ENCODE data around the gene RASGRF2. TPM values are rescaled to one million over a fixed set of nuclear protein-coding genes. Genes with fewer than 3 reads are reported as not detected.

Gene RASGRF2
- total and polyA plus RNA-seq, 8 donors, result 1.1 to 2.7 (median 1.4) TPM

GRCh38 chr5:81191726-81192372 is 231.7 kb downstream of the RASGRF2 start:
- no peak for DNase-seq
- Histone ChIP-seq H3K4me1 (peaks cover 0 to 3% (median 0%) of the 10 kb centered on the region in 3 donors), H3K4me3 (no peak overlapping the region), H3K27ac (no peak overlapping the region), H3K27me3 (no peaks in the 10 kb centered on the region), H3K9me3 (no peaks in the 10 kb centered on the region), H3K36me3 (no peaks in the 10 kb centered on the region)
- FAIRE-seq, result no peak
- no peak for ATAC-seq
- no peak for TF ChIP-seq CTCF (IDR thresholded peaks at IDR 0.05)
- WGBS, 2 donors, result 77 to 81% methylated on average over 9 of the region's 9 CpGs
- intact Hi-C loops (cut with DNase I), result no loop called here

- no peaks in the 10 kb centered on the region for H3K36me3 ChIP-seq
- H3K9me3 ChIP-seq, result no peaks in the 10 kb centered on the region
- H3K27ac ChIP-seq, result no peak overlapping the region
- ATAC-seq, result no peak
- no peak for TF ChIP-seq CTCF (IDR thresholded peaks at IDR 0.05)
- intact Hi-C loops (cut with DNase I), result no loop called here
- H3K4me3 ChIP-seq, result no peak overlapping the region
- DNase-seq, result no peak
- no peaks in the 10 kb centered on the region for H3K27me3 ChIP-seq
- H3K4me1 ChIP-seq, result peaks cover 0 to 3% (median 0%) of the 10 kb centered on the region in 3 donors
- no peak for FAIRE-seq
- 64 to 73% methylated on average over 8 of the region's 8 CpGs for WGBS, 2 donors
Observed at GRCh38 chr5:81192373-81192750, 232.2 kb downstream of the RASGRF2 start.

- Histone ChIP-seq H3K27ac (no peak overlapping the region), H3K36me3 (no peaks in the 10 kb centered on the region), H3K9me3 (no peaks in the 10 kb centered on the region), H3K27me3 (no peaks in the 10 kb centered on the region), H3K4me3 (no peak overlapping the region), H3K4me1 (peaks cover 0 to 3% (median 0%) of the 10 kb centered on the region in 3 donors)
- FAIRE-seq (peak; percentile 34), DNase-seq (peak; percentile 50 to 93 (median 80)), ATAC-seq (peak; percentile 97 to 100 (median 100))
- 24 to 25% methylated on average over 31 of the region's 31 CpGs for WGBS, 2 donors
- intact Hi-C loops (cut with DNase I), result no loop called here
- TF ChIP-seq CTCF (IDR thresholded peaks at IDR 0.05), result peak; percentile 65 to 88 (median 82)
Observed at GRCh38 chr5:81194633-81195334, 234.6 kb downstream of the RASGRF2 start.

GRCh38 chr5:81195335-81195929 is 235.3 kb downstream of the RASGRF2 start:
- Histone ChIP-seq H3K36me3 (no peaks in the 10 kb centered on the region), H3K4me1 (peaks cover 0 to 3% (median 0%) of the 10 kb centered on the region in 3 donors), H3K27ac (no peak overlapping the region), H3K27me3 (no peaks in the 10 kb centered on the region), H3K4me3 (no peak overlapping the region), H3K9me3 (no peaks in the 10 kb centered on the region)
- TF ChIP-seq CTCF (IDR thresholded peaks at IDR 0.05), result no peak
- DNase-seq (no peak), ATAC-seq (no peak), FAIRE-seq (no peak)
- intact Hi-C loops (cut with DNase I), result no loop called here
- WGBS, 2 donors, result 59 to 77% methylated on average over 5 of the region's 5 CpGs
